ENCODE data around the gene FAM20C.

The FAM20C gene

GRCh38 chr7:158771-159170 is 33.6 kb upstream of the FAM20C start:
- in situ Hi-C loops (cut with MboI; ENCODE audit: low sequenced_read_pairs), result no loop called here

- in situ Hi-C loops (cut with MboI; ENCODE audit: low sequenced_read_pairs), result no loop called here
These were observed 32.8 kb upstream of the FAM20C start for GRCh38 chr7:159370-160270.

- in situ Hi-C loops (cut with MboI; ENCODE audit: low sequenced_read_pairs), result no loop called here
These were observed 31.2 kb upstream of the FAM20C start for GRCh38 chr7:160958-161725.

- in situ Hi-C loops (cut with MboI; ENCODE audit: low sequenced_read_pairs), result no loop called here
These were observed 29.6 kb upstream of the FAM20C start for GRCh38 chr7:162632-163297.

GRCh38 chr7:163298-163695 is 29.1 kb upstream of the FAM20C start:
- in situ Hi-C loops (cut with MboI; ENCODE audit: low sequenced_read_pairs), result no loop called here

- in situ Hi-C loops (cut with MboI; ENCODE audit: low sequenced_read_pairs), result no loop called here
These were observed 28.1 kb upstream of the FAM20C start for GRCh38 chr7:163971-164881.

- in situ Hi-C loops (cut with MboI; ENCODE audit: low sequenced_read_pairs), result no loop called here
These were observed 27.3 kb upstream of the FAM20C start for GRCh38 chr7:164882-165660.

- in situ Hi-C loops (cut with MboI; ENCODE audit: low sequenced_read_pairs), result no loop called here
These were observed 26.6 kb upstream of the FAM20C start for GRCh38 chr7:165661-166337.

GRCh38 chr7:166338-167060 is 25.9 kb upstream of the FAM20C start:
- in situ Hi-C loops (cut with MboI; ENCODE audit: low sequenced_read_pairs), result no loop called here

- in situ Hi-C loops (cut with MboI; ENCODE audit: low sequenced_read_pairs), result no loop called here
These were observed 25.1 kb upstream of the FAM20C start for GRCh38 chr7:167090-167855.

- in situ Hi-C loops (cut with MboI; ENCODE audit: low sequenced_read_pairs), result no loop called here
These were observed 24.2 kb upstream of the FAM20C start for GRCh38 chr7:167976-168791.

- in situ Hi-C loops (cut with MboI; ENCODE audit: low sequenced_read_pairs), result no loop called here
These were observed 22.8 kb upstream of the FAM20C start for GRCh38 chr7:169276-170172.

- in situ Hi-C loops (cut with MboI; ENCODE audit: low sequenced_read_pairs), result no loop called here
These were observed 21.6 kb upstream of the FAM20C start for GRCh38 chr7:170551-171363.

GRCh38 chr7:171364-171904 is 20.9 kb upstream of the FAM20C start:
- in situ Hi-C loops (cut with MboI; ENCODE audit: low sequenced_read_pairs), result no loop called here

All from hTERT RPE-1 (cell line).